Karpas-422 (cell line): Measurements from ENCODE around the gene MMRN2. TPM values are rescaled to one million over a fixed set of nuclear protein-coding genes. Genes with fewer than 3 reads are reported as not detected.

ENCODE experiments used
- DNase-seq: peaks from one replicate; pipeline ENCODE4 v3.0.0-alpha.2; 2015
- H2AFZ ChIP-seq: fragments of 200-600 bp; sonication (generic); 2 replicates; pipeline ENCODE4 v1.6.1; 2014; ENCODE audit warnings: antibody characterized with exemption, low read length, mixed read lengths
- H3K27ac ChIP-seq: fragments of 200-600 bp; sonication (generic); 2 replicates; pipeline ENCODE4 v1.5.1; 2014; ENCODE audit warnings: mild to moderate bottlenecking, low read length, moderate library complexity
- H3K27me3 ChIP-seq: fragments of 200-600 bp; sonication (generic); 2 replicates; pipeline ENCODE4 v1.6.1; 2014; ENCODE audit warnings: low read length, mixed read lengths
- H3K36me3 ChIP-seq: fragments of 200-600 bp; sonication (generic); 2 replicates; pipeline ENCODE4 v1.6.1; 2014; ENCODE audit warnings: low read length, mixed read lengths; ENCODE audit not compliant: insufficient read depth
- H3K4me1 ChIP-seq: fragments of 200-600 bp; sonication (generic); 2 replicates; pipeline ENCODE4 v1.6.1; 2014; ENCODE audit warnings: mild to moderate bottlenecking, low read length, mixed read lengths
- H3K4me2 ChIP-seq: fragments of 200-600 bp; sonication (generic); 2 replicates; pipeline ENCODE4 v1.6.1; 2014; ENCODE audit warnings: low read length, low read depth, mild to moderate bottlenecking; ENCODE audit not compliant: poor library complexity, severe bottlenecking
- H3K4me3 ChIP-seq: fragments of 200-600 bp; sonication (generic); 2 replicates; pipeline ENCODE4 v1.5.1; 2014; ENCODE audit warnings: mild to moderate bottlenecking, antibody characterized with exemption, low read length, mixed read lengths
- H3K79me2 ChIP-seq: fragments of 200-600 bp; sonication (generic); 2 replicates; pipeline ENCODE4 v1.6.1; 2014; ENCODE audit warnings: mild to moderate bottlenecking, low read length, mixed read lengths
- H3K9ac ChIP-seq: fragments of 200-600 bp; sonication (generic); 2 replicates; pipeline ENCODE4 v1.6.0; 2014; ENCODE audit warnings: low read length
- H3K9me2 ChIP-seq: fragments of 200-600 bp; sonication (generic), shearing (Covaris generic); replicated peaks from 2 replicates; pipeline ENCODE4 v1.6.0; 2014; ENCODE audit warnings: mild to moderate bottlenecking, low read length, moderate library complexity; ENCODE audit not compliant: insufficient read depth
- H3K9me3 ChIP-seq: fragments of 300-700, 200-600 bp; sonication (generic); 2 replicates; pipeline ENCODE4 v1.6.1; 2014; ENCODE audit warnings: low read length, mixed read lengths
- H4K20me1 ChIP-seq: fragments of 200-600 bp; sonication (generic); 2 replicates; pipeline ENCODE4 v1.6.1; 2014; ENCODE audit warnings: mild to moderate bottlenecking, antibody characterized with exemption, low read length, low read depth; ENCODE audit not compliant: insufficient read depth
- total RNA-seq: library from RNA; depleted of rRNA; stranded (reverse); fragments of >200 nt; shearing (Covaris generic); gene quantifications from 2 replicates; pipeline ENCODE4 v1.2.3, GENCODE V29; 2014; ENCODE audit warnings: low replicate concordance

MMRN2 gene
- total RNA-seq, 1 experiment from 2014 or later, result not detected

- DNase-seq, result no peak
- H2AFZ ChIP-seq, result no peak overlapping the region
- no peaks in the 10 kb centered on the region for H3K36me3 ChIP-seq
- no peaks in the 10 kb centered on the region for H4K20me1 ChIP-seq
- no peaks in the 10 kb centered on the region for H3K9me2 ChIP-seq
- H3K27ac ChIP-seq, result no peak overlapping the region
- no peak overlapping the region for H3K4me3 ChIP-seq
- H3K27me3 ChIP-seq, result no peaks in the 10 kb centered on the region
- no peaks in the 10 kb centered on the region for H3K9me3 ChIP-seq
- H3K79me2 ChIP-seq, result no peaks in the 10 kb centered on the region
- no peak overlapping the region for H3K4me2 ChIP-seq
- H3K9ac ChIP-seq, result no peak overlapping the region
- H3K4me1 ChIP-seq, result no peaks in the 10 kb centered on the region
Observed at GRCh38 chr10:86972613-86973380, 15.4 kb upstream of the MMRN2 start.

- no peaks in the 10 kb centered on the region for H3K36me3 ChIP-seq
- no peak for DNase-seq
- H3K4me2 ChIP-seq, result no peak overlapping the region
- no peak overlapping the region for H3K4me3 ChIP-seq
- H4K20me1 ChIP-seq, result no peaks in the 10 kb centered on the region
- no peak overlapping the region for H3K27ac ChIP-seq
- no peaks in the 10 kb centered on the region for H3K79me2 ChIP-seq
- H3K9ac ChIP-seq, result no peak overlapping the region
- no peaks in the 10 kb centered on the region; the same call in none of the 2 replicates for H3K4me1 ChIP-seq
- no peaks in the 10 kb centered on the region for H3K9me3 ChIP-seq
- no peaks in the 10 kb centered on the region for H3K9me2 ChIP-seq
- no peaks in the 10 kb centered on the region for H3K27me3 ChIP-seq
- H2AFZ ChIP-seq, result no peak overlapping the region
Observed at GRCh38 chr10:86971232-86971991, 14.0 kb upstream of the MMRN2 start.

- H3K4me3 ChIP-seq, result no peak overlapping the region
- H3K36me3 ChIP-seq, result no peaks in the 10 kb centered on the region
- no peaks in the 10 kb centered on the region for H3K9me3 ChIP-seq
- no peaks in the 10 kb centered on the region for H3K27me3 ChIP-seq
- no peak overlapping the region for H2AFZ ChIP-seq
- H3K27ac ChIP-seq, result no peak overlapping the region
- H3K9me2 ChIP-seq, result no peaks in the 10 kb centered on the region
- DNase-seq, result no peak
- H3K4me2 ChIP-seq, result no peak overlapping the region
- no peaks in the 10 kb centered on the region for H4K20me1 ChIP-seq
- no peaks in the 10 kb centered on the region for H3K79me2 ChIP-seq
- H3K9ac ChIP-seq, result no peak overlapping the region
- no peaks in the 10 kb centered on the region; the same call in none of the 2 replicates for H3K4me1 ChIP-seq
Observed at GRCh38 chr10:86970982-86971231, 13.5 kb upstream of the MMRN2 start.

GRCh38 chr10:86970162-86970981 lies 13.0 kb upstream of the MMRN2 start:
- H2AFZ ChIP-seq, result no peak overlapping the region

GRCh38 chr10:86969421-86970041 lies 12.1 kb upstream of the MMRN2 start:
- Histone ChIP-seq H3K9me3 (no peaks in the 10 kb centered on the region), H3K79me2 (no peaks in the 10 kb centered on the region), H3K4me3 (no peak overlapping the region), H2AFZ (no peak overlapping the region), H3K9me2 (no peaks in the 10 kb centered on the region), H3K4me1 (no peaks in the 10 kb centered on the region; the same call in none of the 2 replicates), H3K9ac (no peak overlapping the region), H3K27me3 (no peaks in the 10 kb centered on the region), H4K20me1 (no peaks in the 10 kb centered on the region), H3K27ac (no peak overlapping the region), H3K36me3 (no peaks in the 10 kb centered on the region), H3K4me2 (no peak overlapping the region)
- no peak for DNase-seq

More at GRCh38 chr10:86970162-86970981, 13.0 kb upstream of the MMRN2 start:
- Histone ChIP-seq H3K27ac (no peak overlapping the region), H3K4me3 (no peak overlapping the region), H4K20me1 (no peaks in the 10 kb centered on the region), H3K4me2 (no peak overlapping the region), H3K9me3 (no peaks in the 10 kb centered on the region), H3K4me1 (no peaks in the 10 kb centered on the region; the same call in none of the 2 replicates), H3K9ac (no peak overlapping the region), H3K27me3 (no peaks in the 10 kb centered on the region), H3K36me3 (no peaks in the 10 kb centered on the region), H3K79me2 (no peaks in the 10 kb centered on the region), H3K9me2 (no peaks in the 10 kb centered on the region)
- DNase-seq, result no peak

- no peaks in the 10 kb centered on the region for H3K9me3 ChIP-seq
- H3K4me1 ChIP-seq, result no peaks in the 10 kb centered on the region; the same call in none of the 2 replicates
- H3K79me2 ChIP-seq, result no peaks in the 10 kb centered on the region
- no peak overlapping the region for H3K9ac ChIP-seq
- no peak overlapping the region for H3K4me2 ChIP-seq
- H4K20me1 ChIP-seq, result no peaks in the 10 kb centered on the region
- no peaks in the 10 kb centered on the region for H3K36me3 ChIP-seq
- H3K4me3 ChIP-seq, result no peak overlapping the region
- no peak overlapping the region for H2AFZ ChIP-seq
- no peaks in the 10 kb centered on the region for H3K27me3 ChIP-seq
- H3K9me2 ChIP-seq, result no peaks in the 10 kb centered on the region
- no peak for DNase-seq
- H3K27ac ChIP-seq, result no peak overlapping the region
Observed at GRCh38 chr10:86968994-86969355, 11.6 kb upstream of the MMRN2 start.

GRCh38 chr10:86968271-86968993 lies 11.0 kb upstream of the MMRN2 start, which contains the start of gene ADIRF:
ADIRF (plus strand) TSS chr10:86968482; CDS start chr10:86968545, 63 bp downstream.
- Histone ChIP-seq H2AFZ (no peak within 1 kb of the TSS), H3K4me2 (no peak within 1 kb of the TSS), H3K4me3 (no peak within 1 kb of the TSS)

More at GRCh38 chr10:86968271-86968993, 11.0 kb upstream of the MMRN2 start, which contains the start of gene ADIRF:
- Histone ChIP-seq H3K4me1 (no peaks in the 10 kb centered on the region; the same call in none of the 2 replicates), H3K27me3 (no peaks in the 10 kb centered on the region), H3K79me2 (no peaks in the 10 kb centered on the region), H3K27ac (no peak within 1 kb of the TSS), H3K36me3 (no peaks in the 10 kb centered on the region), H3K9me3 (no peaks in the 10 kb centered on the region), H3K9me2 (no peaks in the 10 kb centered on the region), H4K20me1 (no peaks in the 10 kb centered on the region), H3K9ac (no peak within 1 kb of the TSS)
- DNase-seq, result no peak
